IMR-90 (cell line): ENCODE measurements around the gene RRP1. TPM values are rescaled to one million over a fixed set of nuclear protein-coding genes. Genes with fewer than 3 reads are reported as not detected.

ENCODE experiments used
- ATAC-seq: fragments of 200-7000 bp; cut with Tn5 transposase; 2 replicates; pipeline ENCODE4 v1.9.1; 2020; ENCODE audit warnings: low read depth, mild to moderate bottlenecking, moderate library complexity
- Bru-seq: library from RNA; stranded (reverse); fragments of 400-500 nt; gene quantifications from one replicate; lab custom pipeline; 2021; lab: Mats Ljungman, UMichigan
- BruChase-seq, 2 experiments: library from RNA; stranded (reverse); fragments of 400-500 nt; gene quantifications; one replicate each; lab custom pipeline; 2021; lab: Mats Ljungman, UMichigan
- BruUV-seq: library from RNA; stranded (reverse); fragments of 400-500 nt; replicated peaks from 2 replicates; lab custom pipeline; 2021; lab: Mats Ljungman, UMichigan
- CTCF ChIA-PET: fragments of 300-600 bp; formaldehyde crosslinking; extraction: SDS; loops from one replicate; lab custom pipeline; 2021; ENCODE audit warnings: antibody characterized with exemption; lab: Yijun Ruan, JAX
- POLR2A ChIA-PET: fragments of 300-600 bp; sonication (Branson Sonifier 250); formaldehyde crosslinking; loops from one replicate; lab custom pipeline; 2022; ENCODE audit warnings: antibody characterized with exemption; ENCODE audit not compliant: unreplicated experiment; lab: Charles Lee
- DNase-seq: peaks from one replicate; pipeline ENCODE4 v3.0.0; 2013
- H2AFZ ChIP-seq: replicated peaks from 2 replicates; pipeline ENCODE3; 2013; ENCODE audit warnings: low read length, mild to moderate bottlenecking; ENCODE audit not compliant: poor library complexity
- H2AK5ac ChIP-seq: 2 replicates; pipeline ENCODE4 v1.6.1; 2013; ENCODE audit warnings: low read depth, low read length, inconsistent platforms
- H2AK9ac ChIP-seq: replicated peaks from 2 replicates; pipeline ENCODE3; 2013; ENCODE audit warnings: mild to moderate bottlenecking, low read depth, low read length, moderate library complexity; ENCODE audit not compliant: poor library complexity
- H2BK120ac ChIP-seq: 2 replicates; pipeline ENCODE4 v1.6.1; 2013; ENCODE audit warnings: low read depth, low read length, inconsistent platforms
- H2BK15ac ChIP-seq: 3 replicates; pipeline ENCODE4 v1.6.1; 2013; ENCODE audit warnings: low read depth, low read length, inconsistent platforms
- H2BK20ac ChIP-seq: 2 replicates; pipeline ENCODE4 v1.6.1; 2013; ENCODE audit warnings: low read depth, mild to moderate bottlenecking, inconsistent platforms, low read length, moderate library complexity
- H2BK5ac ChIP-seq: 2 replicates; pipeline ENCODE4 v1.6.1; 2013; ENCODE audit warnings: mild to moderate bottlenecking, low read depth, low read length, inconsistent platforms; ENCODE audit not compliant: poor library complexity, severe bottlenecking
- H3K14ac ChIP-seq: replicated peaks from 2 replicates; pipeline ENCODE4 v1.6.1; 2013; ENCODE audit warnings: low read depth, low read length, inconsistent platforms
- H3K18ac ChIP-seq: 2 replicates; pipeline ENCODE4 v1.6.1; 2013; ENCODE audit warnings: low read depth, low read length, control low read depth
- H3K23ac ChIP-seq: 2 replicates; pipeline ENCODE4 v1.6.1; 2013; ENCODE audit warnings: low read depth, low read length, inconsistent platforms
- H3K27ac ChIP-seq: 2 replicates; pipeline ENCODE4 v1.5.1; 2013; ENCODE audit warnings: mild to moderate bottlenecking, control low read depth, low read length; ENCODE audit not compliant: insufficient read depth
- H3K27me3 ChIP-seq: 2 replicates; pipeline ENCODE4 v1.6.1; 2013; ENCODE audit warnings: low read length; ENCODE audit not compliant: control insufficient read depth, insufficient read depth
- H3K36me3 ChIP-seq: 2 replicates; pipeline ENCODE4 v1.6.1; 2013; ENCODE audit warnings: low read length, mixed read lengths; ENCODE audit not compliant: control insufficient read depth, insufficient read depth
- H3K4ac ChIP-seq: 2 replicates; pipeline ENCODE4 v1.6.1; 2013; ENCODE audit warnings: low read depth, low read length, inconsistent platforms
- H3K4me1 ChIP-seq: 2 replicates; pipeline ENCODE4 v1.6.1; 2013; ENCODE audit warnings: low read length, mixed read lengths; ENCODE audit not compliant: control insufficient read depth, insufficient read depth
- H3K4me2 ChIP-seq: 2 replicates; pipeline ENCODE4 v1.6.1; 2013; ENCODE audit warnings: low read depth, mild to moderate bottlenecking, control low read depth, low read length, moderate library complexity
- H3K4me3 ChIP-seq: 2 replicates; pipeline ENCODE4 v1.5.1; 2013; ENCODE audit warnings: low read depth, mild to moderate bottlenecking, control low read depth, low read length, moderate library complexity; ENCODE audit not compliant: insufficient read depth
- H3K56ac ChIP-seq: 2 replicates; pipeline ENCODE4 v1.6.1; 2013; ENCODE audit warnings: low read length, inconsistent platforms; ENCODE audit not compliant: insufficient read depth; ENCODE audit errors: extremely low read depth
- H3K79me1 ChIP-seq, 2 experiments: 2 replicates each; pipeline ENCODE4 v1.6.1; 2013; ENCODE audit warnings: low read length in 2 of 2, inconsistent platforms in 1 of 2, low read depth in 1 of 2
- H3K9ac ChIP-seq: 2 replicates; pipeline ENCODE4 v1.6.1; 2013; ENCODE audit warnings: low read depth, low read length, control low read depth
- H3K9me1 ChIP-seq: 2 replicates; pipeline ENCODE4 v1.6.1; 2013; ENCODE audit warnings: low read length, inconsistent platforms; ENCODE audit not compliant: insufficient read depth
- H3K9me3 ChIP-seq: 2 replicates; pipeline ENCODE4 v1.6.1; 2013; ENCODE audit warnings: low read length; ENCODE audit not compliant: control insufficient read depth, insufficient read depth
- H4K20me1 ChIP-seq: 2 replicates; pipeline ENCODE4 v1.6.1; 2013; ENCODE audit warnings: low read length, inconsistent platforms; ENCODE audit not compliant: insufficient read depth
- H4K5ac ChIP-seq: 2 replicates; pipeline ENCODE4 v1.6.1; 2013; ENCODE audit warnings: mild to moderate bottlenecking, low read depth, low read length, control low read depth
- H4K8ac ChIP-seq, 2 experiments: 2 replicates each; pipeline ENCODE4 v1.6.1; 2013; ENCODE audit warnings: low read depth in 2 of 2, low read length in 2 of 2, control low read depth in 1 of 2, inconsistent platforms in 1 of 2
- H4K91ac ChIP-seq: 2 replicates; pipeline ENCODE4 v1.6.1; 2013; ENCODE audit warnings: low read depth, low read length, inconsistent platforms; ENCODE audit not compliant: insufficient read depth
- BHLHE40 ChIP-seq: fragments of 150-350 bp; IDR thresholded peaks from 2 replicates; pipeline ENCODE4 v1.6.1; 2016; ENCODE audit warnings: mild to moderate bottlenecking, low read depth, low read length
- CTCF ChIP-seq: conservative IDR thresholded peaks from 2 replicates; pipeline ENCODE4 v1.5.1; 2012; ENCODE audit warnings: mild to moderate bottlenecking, low read depth, low read length, improper control_type of control experiment
- FOS ChIP-seq: fragments of 150-350 bp; IDR thresholded peaks from 2 replicates; pipeline ENCODE4 v1.6.1; 2016; ENCODE audit warnings: low read depth, low read length
- MAZ ChIP-seq: IDR thresholded peaks from 2 replicates; pipeline ENCODE4 v1.6.1; 2012; ENCODE audit warnings: low read depth, mild to moderate bottlenecking, low read length, improper control_type of control experiment, moderate library complexity, borderline replicate concordance
- MXI1 ChIP-seq: IDR thresholded peaks from 2 replicates; pipeline ENCODE4 v1.6.1; 2012; ENCODE audit warnings: low read depth, mild to moderate bottlenecking, low read length, moderate library complexity, borderline replicate concordance
- POLR2A ChIP-seq: IDR thresholded peaks from 2 replicates; pipeline ENCODE4 v1.6.1; 2012; ENCODE audit warnings: mild to moderate bottlenecking, low read depth, low read length
- RAD21 ChIP-seq: IDR thresholded peaks from 2 replicates; pipeline ENCODE4 v1.6.1; 2012; ENCODE audit warnings: low read length, improper control_type of control experiment
- RFX5 ChIP-seq: IDR thresholded peaks from 2 replicates; pipeline ENCODE4 v1.8.0; 2012; ENCODE audit warnings: low read depth, mild to moderate bottlenecking, low read length, moderate library complexity
- SMC3 ChIP-seq: fragments of 150-350 bp; IDR thresholded peaks from 2 replicates; pipeline ENCODE4 v1.6.1; 2016; ENCODE audit warnings: low read depth, mild to moderate bottlenecking, antibody characterized with exemption, low read length, moderate library complexity
- WGBS, 2 experiments: methylation state at CpG; one replicate each; pipeline versions ENCODE4 v1.1.5 to v1.1.7; 2013; ENCODE audit warnings: missing lambda C conversion rate in 2 of 2; ENCODE audit not compliant: insufficient read length in 1 of 2; ENCODE audit errors: extremely low coverage in 2 of 2; 5-methylcytosine and 5-hydroxymethylcytosine counted together
- dilution Hi-C: fragments of 300-500 bp; cut with HindIII; formaldehyde crosslinking; loops from one replicate; pipeline ENCODE4 v1.14.3; 2018; ENCODE audit warnings: low sequenced_read_pairs; ENCODE audit not compliant: unreplicated experiment
- in situ Hi-C: fragments of 300-500 bp; cut with MboI; formaldehyde crosslinking; loops from 3 replicates; pipeline ENCODE4 v1.14.3; 2019; ENCODE audit warnings: low sequenced_read_pairs, inconsistent platforms, mixed read lengths
- intact Hi-C: fragments of 100-400 bp; cut with micrococcal nuclease; formaldehyde crosslinking; loops from 2 replicates; pipeline ENCODE4 v1.10.0; 2022
- long read RNA-seq: library from polyadenylated mRNA; unstranded; transcript quantifications from one replicate; pipeline ENCODE4 v2.0.0, GENCODE V29; 2021; ENCODE audit not compliant: unreplicated experiment
- polyA plus RNA-seq, 3 experiments: library from polyadenylated mRNA; depleted of rRNA; stranded (reverse); fragments of >200 nt; gene quantifications; 2 replicates each; pipeline ENCODE4 v1.2.3, GENCODE V29; 2012; ENCODE audit warnings: low replicate concordance in 1 of 3
- total RNA-seq: library from RNA; depleted of rRNA; stranded (reverse); fragments of >200 nt; gene quantifications from 2 replicates; pipeline ENCODE4 v1.2.3, GENCODE V29; 2012; rRNA removed
- TF ChIP-seq, protein P1 (sequence below): fragments of 150-350 bp; IDR thresholded peaks from 2 replicates; pipeline ENCODE4 v1.6.1; 2017; ENCODE audit warnings: mild to moderate bottlenecking, antibody characterized with exemption, low read length, low read depth

The RRP1 gene, protein sequence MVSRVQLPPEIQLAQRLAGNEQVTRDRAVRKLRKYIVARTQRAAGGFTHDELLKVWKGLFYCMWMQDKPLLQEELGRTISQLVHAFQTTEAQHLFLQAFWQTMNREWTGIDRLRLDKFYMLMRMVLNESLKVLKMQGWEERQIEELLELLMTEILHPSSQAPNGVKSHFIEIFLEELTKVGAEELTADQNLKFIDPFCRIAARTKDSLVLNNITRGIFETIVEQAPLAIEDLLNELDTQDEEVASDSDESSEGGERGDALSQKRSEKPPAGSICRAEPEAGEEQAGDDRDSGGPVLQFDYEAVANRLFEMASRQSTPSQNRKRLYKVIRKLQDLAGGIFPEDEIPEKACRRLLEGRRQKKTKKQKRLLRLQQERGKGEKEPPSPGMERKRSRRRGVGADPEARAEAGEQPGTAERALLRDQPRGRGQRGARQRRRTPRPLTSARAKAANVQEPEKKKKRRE
- 18.3 and 23.3 TPM in 2 replicates for total RNA-seq
- 18.1 and 20.2 TPM in 2 replicates for polyA plus RNA-seq (2012; rRNA removed)
- polyA plus RNA-seq (2012; cell fraction: cytosol; rRNA removed): 12.4 and 18.5 TPM in 2 replicates
- polyA plus RNA-seq (2012; cell fraction: nucleus; rRNA removed; ENCODE audit: low replicate concordance): 28.8 and 33.8 TPM in 2 replicates
- Bru-seq, nascent RNA: percentile 60 among the genes with signal in this experiment
- percentile 57 among the genes with signal in this experiment for BruChase-seq, experiment 1, labeled RNA remaining after a 6-hour chase
- percentile 59 among the genes with signal in this experiment for BruChase-seq, experiment 2, labeled RNA remaining after a 2-hour chase
- long read RNA-seq, transcript RRP1-207 (13 exons, 3,022 nt): major isoform, 41 of 57 reads
- long read RNA-seq, partial matches to known transcripts: 2 of 57 reads
- long read RNA-seq, other reads (novel, unspliced or antisense): 14 of 57 reads

DNA sequence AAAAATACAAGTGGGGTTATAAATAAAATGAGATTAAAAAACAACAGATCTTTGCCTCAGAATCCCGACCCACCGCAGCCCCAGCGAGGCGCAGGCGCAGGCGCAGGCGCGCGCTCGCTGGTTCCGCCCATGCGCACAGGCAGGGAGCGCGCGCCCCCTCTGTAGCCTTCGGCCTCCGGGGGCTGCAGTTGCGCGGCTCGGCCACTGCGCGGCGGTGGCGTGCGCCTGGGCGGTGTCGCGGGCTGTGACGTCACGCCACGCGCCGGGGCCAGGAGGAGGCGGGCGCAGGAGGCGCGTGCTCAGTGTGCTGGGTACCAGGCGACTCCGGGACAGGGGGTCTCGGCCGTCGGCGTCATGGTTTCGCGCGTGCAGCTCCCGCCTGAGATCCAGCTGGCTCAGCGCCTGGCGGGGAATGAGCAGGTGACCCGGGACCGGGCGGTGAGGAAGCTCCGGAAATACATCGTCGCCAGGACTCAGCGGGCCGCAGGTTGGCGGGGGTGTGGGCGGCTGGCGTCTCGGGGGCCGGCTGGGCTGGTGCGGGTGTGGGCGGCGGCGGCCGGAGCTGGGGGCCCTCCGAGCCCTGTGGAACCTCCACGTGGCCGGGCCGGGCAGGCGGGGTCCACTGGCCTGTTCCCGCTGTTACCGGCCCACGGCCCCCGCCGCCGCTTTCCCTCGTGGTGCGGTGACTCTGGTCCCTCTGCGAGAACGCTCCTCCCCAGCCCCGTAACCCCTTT is at the start of gene RRP1:
Gene RRP1 (plus strand): TSS at position 302 of the 734 bp plus-strand sequence. CDS start 53 bp downstream, at position 355.
- peak within 1 kb of the TSS; percentile 90 for H3K56ac ChIP-seq
- H2BK5ac ChIP-seq: peak within 1 kb of the TSS; percentile 80
- peak within 1 kb of the TSS; percentile 43; the same call in 1 of the 2 replicates for H2BK120ac ChIP-seq
- peak within 1 kb of the TSS; percentile 91 to 98; a peak in 3 of 4 replicates for H4K8ac ChIP-seq
- peaks cover 4% of the 10 kb centered on the region for H3K4me1 ChIP-seq
- peak within 1 kb of the TSS; percentile 87 for H3K4ac ChIP-seq
- H3K27ac ChIP-seq: peak within 1 kb of the TSS; percentile 93
- WGBS, 2 experiments: 0% methylated on average over 21 of the region's 83 CpGs; no CpG with 5 or more reads in 1 of the 2 experiments
- H3K23ac ChIP-seq: peak within 1 kb of the TSS; percentile 73
- peak within 1 kb of the TSS; percentile 90 for H2AK5ac ChIP-seq
- H3K36me3 ChIP-seq: peaks cover 30% of the 10 kb centered on the region
- peak within 1 kb of the TSS; percentile 88 for H4K91ac ChIP-seq
- in situ Hi-C loops: no loop called here
- H3K27me3 ChIP-seq: no peaks in the 10 kb centered on the region
- peak within 1 kb of the TSS; percentile 97 for H2AK9ac ChIP-seq
- peaks cover 21% of the 10 kb centered on the region for H3K9me1 ChIP-seq
- peak within 1 kb of the TSS; percentile 81 for H3K14ac ChIP-seq
- ATAC-seq: peak; percentile 98
- peaks cover 23 to 47% of the 10 kb centered on the region in 2 experiments for H3K79me1 ChIP-seq
- ChIA-PET POLR2A (no interaction called here), CTCF (interaction anchor here (1.0 kb wide), 1 partner anchor 33 kb away, joined by 4 read pairs; no protein-coding TSS in a partner anchor)
- DNase-seq: peak; percentile 78
- peaks cover 10% of the 10 kb centered on the region; the same call in 1 of the 2 replicates for H4K20me1 ChIP-seq
- peak within 1 kb of the TSS; percentile 89 for H3K4me3 ChIP-seq
- H3K18ac ChIP-seq: 0 out of 2 replicates have a peak within 1 kb of the TSS, but pooled peaks have one; percentile 46
- peak within 1 kb of the TSS; percentile 97 for H3K9ac ChIP-seq
- dilution Hi-C loops: no loop called here
- peak within 1 kb of the TSS; percentile 66 for H4K5ac ChIP-seq
- H2AFZ ChIP-seq: peak within 1 kb of the TSS; percentile 98
- H2BK20ac ChIP-seq: no peak within 1 kb of the TSS
- intact Hi-C loops: no loop called here
- no TSS peak for BruUV-seq
- H3K9me3 ChIP-seq: no peaks in the 10 kb centered on the region
- H2BK15ac ChIP-seq: 0 out of 3 replicates have a peak within 1 kb of the TSS, but pooled peaks have one; percentile 34
- peak within 1 kb of the TSS; percentile 98 for H3K4me2 ChIP-seq
- TF ChIP-seq POLR2A (peak; percentile 81), MXI1 (peak; percentile 98), CTCF (peak; percentile 100), BHLHE40 (peak; percentile 76), MAZ (peak; percentile 96), FOS (no peak), RFX5 (no peak), SMC3 (peak; percentile 46), RAD21 (peak; percentile 38; the same call in 1 of the 2 replicates)
- TF ChIP-seq, protein P1, sequence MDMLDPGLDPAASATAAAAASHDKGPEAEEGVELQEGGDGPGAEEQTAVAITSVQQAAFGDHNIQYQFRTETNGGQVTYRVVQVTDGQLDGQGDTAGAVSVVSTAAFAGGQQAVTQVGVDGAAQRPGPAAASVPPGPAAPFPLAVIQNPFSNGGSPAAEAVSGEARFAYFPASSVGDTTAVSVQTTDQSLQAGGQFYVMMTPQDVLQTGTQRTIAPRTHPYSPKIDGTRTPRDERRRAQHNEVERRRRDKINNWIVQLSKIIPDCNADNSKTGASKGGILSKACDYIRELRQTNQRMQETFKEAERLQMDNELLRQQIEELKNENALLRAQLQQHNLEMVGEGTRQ: peak; percentile 27; the same call in 1 of the 2 replicates
